H9 (cell line): ENCODE results near the gene ALPI. TPM values are rescaled to one million over a fixed set of nuclear protein-coding genes. Genes with fewer than 3 reads are reported as not detected.

ENCODE experiments used
- DNase-seq: peaks from one replicate; pipeline ENCODE4 v3.0.0-alpha.2; 2017
- H2AFZ ChIP-seq: one replicate; pipeline ENCODE4 v1.6.1; 2013; ENCODE audit warnings: mild to moderate bottlenecking, low read length, control low read depth, moderate library complexity
- H2AK5ac ChIP-seq: 2 replicates; pipeline ENCODE4 v1.6.1; 2013; ENCODE audit warnings: low read length, control low read depth, mixed read lengths; ENCODE audit not compliant: insufficient read length
- H2BK120ac ChIP-seq: one replicate; pipeline ENCODE4 v1.6.1; 2013; ENCODE audit warnings: low read depth, mild to moderate bottlenecking, low read length, control low read depth, inconsistent platforms; ENCODE audit not compliant: poor library complexity, severe bottlenecking
- H2BK12ac ChIP-seq: 2 replicates; pipeline ENCODE4 v1.6.1; 2013; ENCODE audit warnings: low read length, control low read depth, mixed read lengths, low read depth; ENCODE audit not compliant: insufficient read length
- H2BK15ac ChIP-seq: 2 replicates; pipeline ENCODE4 v1.6.1; 2013; ENCODE audit warnings: low read depth, low read length, control low read depth
- H2BK20ac ChIP-seq: one replicate; pipeline ENCODE4 v1.6.1; 2013; ENCODE audit warnings: low read depth, mild to moderate bottlenecking, low read length, control low read depth, inconsistent platforms; ENCODE audit not compliant: poor library complexity, severe bottlenecking
- H2BK5ac ChIP-seq: 2 replicates; pipeline ENCODE4 v1.6.1; 2013; ENCODE audit warnings: low read length, control low read depth, mixed read lengths; ENCODE audit not compliant: insufficient read length
- H3K14ac ChIP-seq: 2 replicates; pipeline ENCODE4 v1.6.1; 2013; ENCODE audit warnings: low read length, control low read depth; ENCODE audit not compliant: insufficient read depth
- H3K18ac ChIP-seq: 2 replicates; pipeline ENCODE4 v1.6.1; 2013; ENCODE audit warnings: low read depth, mild to moderate bottlenecking, mixed read lengths, low read length, control low read depth; ENCODE audit not compliant: insufficient read length
- H3K23ac ChIP-seq: 2 replicates; pipeline ENCODE4 v1.6.1; 2013; ENCODE audit warnings: low read length, control low read depth, mixed read lengths, low read depth; ENCODE audit not compliant: insufficient read length
- H3K23me2 ChIP-seq: 2 replicates; pipeline ENCODE4 v1.6.1; 2013; ENCODE audit warnings: low read depth, mild to moderate bottlenecking, mixed read lengths, low read length, control low read depth; ENCODE audit not compliant: insufficient read length, poor library complexity, severe bottlenecking
- H3K27ac ChIP-seq: 2 replicates; pipeline ENCODE4 v1.5.1; 2013; ENCODE audit warnings: low read length, control low read depth, mixed read lengths, low read depth; ENCODE audit not compliant: insufficient read length
- H3K27me3 ChIP-seq: 2 replicates; pipeline ENCODE4 v1.6.1; 2013; ENCODE audit warnings: low read length, control low read depth, inconsistent platforms; ENCODE audit not compliant: insufficient read depth
- H3K4ac ChIP-seq: 2 replicates; pipeline ENCODE4 v1.6.1; 2013; ENCODE audit warnings: low read depth, mild to moderate bottlenecking, control low read depth, inconsistent platforms, low read length, moderate library complexity
- H3K4me1 ChIP-seq: 2 replicates; pipeline ENCODE4 v1.6.1; 2013; ENCODE audit warnings: low read length, control low read depth, inconsistent platforms; ENCODE audit not compliant: insufficient read depth
- H3K4me2 ChIP-seq: 2 replicates; pipeline ENCODE4 v1.6.1; 2013; ENCODE audit warnings: low read length, control low read depth, mixed read lengths; ENCODE audit not compliant: insufficient read length, insufficient read depth
- H3K56ac ChIP-seq: 2 replicates; pipeline ENCODE4 v1.6.1; 2013; ENCODE audit warnings: low read depth, mild to moderate bottlenecking, mixed read lengths, low read length, control low read depth; ENCODE audit not compliant: insufficient read length
- H3K79me1 ChIP-seq: 2 replicates; pipeline ENCODE4 v1.6.1; 2013; ENCODE audit warnings: low read depth, mild to moderate bottlenecking, moderate library complexity, low read length, control low read depth, inconsistent platforms; ENCODE audit not compliant: insufficient read depth, poor library complexity, severe bottlenecking
- H3K79me2 ChIP-seq: 2 replicates; pipeline ENCODE4 v1.6.1; 2013; ENCODE audit warnings: low read length, control low read depth, inconsistent platforms; ENCODE audit not compliant: insufficient read depth
- H3K9ac ChIP-seq: 2 replicates; pipeline ENCODE4 v1.6.1; 2013; ENCODE audit warnings: low read length, control low read depth, mixed read lengths; ENCODE audit not compliant: insufficient read length; ENCODE audit errors: extremely low read depth
- H3K9me3 ChIP-seq: one replicate; pipeline ENCODE4 v1.6.1; 2013; ENCODE audit warnings: low read depth, low read length, inconsistent platforms; ENCODE audit not compliant: control insufficient read depth
- H3T11ph ChIP-seq: one replicate; pipeline ENCODE4 v1.6.1; 2013; ENCODE audit warnings: mild to moderate bottlenecking, low read length, control low read depth, inconsistent platforms
- H4K20me1 ChIP-seq: one replicate; pipeline ENCODE4 v1.6.1; 2013; ENCODE audit not compliant: control insufficient read depth, insufficient read length, insufficient read depth
- H4K5ac ChIP-seq: 2 replicates; pipeline ENCODE4 v1.6.1; 2013; ENCODE audit warnings: low read depth, mild to moderate bottlenecking, mixed read lengths, low read length, control low read depth; ENCODE audit not compliant: insufficient read length
- H4K8ac ChIP-seq: replicated peaks from 2 replicates; pipeline ENCODE4 v1.6.1; 2013; ENCODE audit warnings: low read length, control low read depth, mixed read lengths, low read depth; ENCODE audit not compliant: insufficient read length
- H4K91ac ChIP-seq: 2 replicates; pipeline ENCODE4 v1.6.1; 2013; ENCODE audit warnings: low read depth, mild to moderate bottlenecking, moderate library complexity, mixed read lengths, low read length, control low read depth; ENCODE audit not compliant: insufficient read length
- H3K27ac Mint-ChIP-seq, 3 experiments: 2 replicates in 2 of 3; 3 replicates in 1 of 3; pipeline ENCODE4 v1.8.0; 2020 to 2021; ENCODE audit warnings: mixed read lengths in 3 of 3, mild to moderate bottlenecking in 1 of 3, moderate library complexity in 1 of 3
- H3K27me3 Mint-ChIP-seq: 2 replicates; pipeline ENCODE4 v1.8.0; 2021; ENCODE audit warnings: low read depth, mild to moderate bottlenecking, moderate library complexity, mixed read lengths
- H3K36me3 Mint-ChIP-seq, 3 experiments: 2 replicates in 2 of 3; 3 replicates in 1 of 3; pipeline ENCODE4 v1.8.0; 2020 to 2021; ENCODE audit warnings: low read depth in 3 of 3, mixed read lengths in 3 of 3; ENCODE audit not compliant: insufficient read depth in 1 of 3
- H3K4me1 Mint-ChIP-seq, 2 experiments: 2 replicates each; pipeline ENCODE4 v1.8.0; 2020; ENCODE audit warnings: mixed read lengths in 2 of 2
- H3K4me3 Mint-ChIP-seq, 2 experiments: 2 replicates in 1 of 2; 3 replicates in 1 of 2; pipeline ENCODE4 v1.8.0; 2020 to 2021; ENCODE audit warnings: mild to moderate bottlenecking in 2 of 2, mixed read lengths in 2 of 2, moderate library complexity in 1 of 2
- H3K9me3 Mint-ChIP-seq, 2 experiments: 2 replicates in 1 of 2; 3 replicates in 1 of 2; pipeline ENCODE4 v1.8.0; 2020; ENCODE audit warnings: mild to moderate bottlenecking in 2 of 2, mixed read lengths in 2 of 2, moderate library complexity in 1 of 2
- WGBS: extraction: QIAGEN DNeasy Blood & Tissue Kit; methylation state at CpG from one replicate; pipeline ENCODE4 v1.1.7; 2013; ENCODE audit warnings: missing lambda C conversion rate, low lambda C conversion rate, mixed read lengths; ENCODE audit not compliant: insufficient read length; ENCODE audit errors: extremely low coverage; 5-methylcytosine and 5-hydroxymethylcytosine counted together
- total RNA-seq: library from RNA; stranded (reverse); gene quantifications from 2 replicates; pipeline ENCODE4 v1.2.1, GENCODE V29; 2021
- TF ChIP-seq, protein P1 (sequence below): fragments of 200-600 bp; sonication (generic); conservative IDR thresholded peaks from 3 replicates; pipeline ENCODE4 v1.8.0; 2021; ENCODE audit warnings: antibody characterized with exemption, mild to moderate bottlenecking

ALPI gene
- total RNA-seq, 1 experiment from 2014 or later = not detected

DNA sequence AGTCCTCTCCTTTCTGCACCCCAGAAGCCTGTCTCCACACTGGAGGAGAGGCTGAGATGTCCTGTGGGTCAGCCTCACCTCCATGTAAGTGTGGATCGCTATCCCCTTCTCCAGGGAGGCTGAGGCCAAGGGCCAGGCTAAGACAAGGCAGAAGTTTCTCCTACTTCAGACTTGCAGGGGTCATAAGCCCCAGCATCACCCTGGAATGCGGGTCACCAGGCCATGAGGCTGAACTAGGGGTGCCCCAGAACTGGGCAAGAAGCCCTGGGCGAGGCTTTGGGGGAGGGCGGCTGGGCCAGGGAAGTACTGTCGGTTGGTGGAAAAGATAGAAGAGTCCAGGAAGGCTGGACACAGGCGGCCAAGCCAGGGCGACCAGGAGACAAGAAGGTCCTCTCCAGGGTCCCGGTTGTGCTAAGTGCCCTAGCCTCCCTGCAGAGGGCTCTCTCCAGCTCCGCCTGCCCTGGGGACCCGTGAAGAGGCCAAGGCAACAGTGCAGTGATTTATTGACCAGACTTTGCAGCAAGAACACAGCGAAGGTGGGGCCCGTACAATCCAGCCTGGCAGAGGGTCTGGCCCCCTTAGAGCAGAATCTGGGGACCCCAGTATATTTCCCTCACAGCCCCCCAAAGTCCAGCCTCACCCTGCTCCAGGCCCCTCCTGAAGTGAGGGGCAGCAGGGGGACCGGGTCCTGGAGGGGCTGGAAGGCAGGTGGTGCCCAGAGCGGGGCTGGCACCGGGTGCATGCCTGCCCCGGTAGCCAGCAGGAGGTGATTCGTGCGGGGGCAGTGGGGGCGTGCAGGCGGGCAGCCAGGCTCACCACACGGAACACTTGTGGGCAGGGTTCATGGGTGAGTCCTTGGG is 23.6 kb downstream of the ALPI start:
- H2BK20ac ChIP-seq = no peak overlapping the region
- H3K4ac ChIP-seq = no peak overlapping the region
- H3K4me3 Mint-ChIP-seq = no peak overlapping the region
- no peak overlapping the region for H2AFZ ChIP-seq
- H3K27me3 ChIP-seq = peaks cover 5% of the 10 kb centered on the region; the same call in 1 of the 2 replicates
- peaks cover 0 to 6% (median 0%) of the 10 kb centered on the region in 3 experiments; a peak in 1 of 7 replicates for H3K36me3 Mint-ChIP-seq
- H2BK120ac ChIP-seq = no peak overlapping the region
- H2AK5ac ChIP-seq = no peak overlapping the region
- H3K9ac ChIP-seq = no peak overlapping the region
- H3K56ac ChIP-seq = no peak overlapping the region
- no peak overlapping the region for H3K4me2 ChIP-seq
- peaks cover 48% of the 10 kb centered on the region for H3K27me3 Mint-ChIP-seq
- H4K5ac ChIP-seq = no peak overlapping the region
- no peaks in the 10 kb centered on the region for H4K20me1 ChIP-seq
- TF ChIP-seq, protein P1, sequence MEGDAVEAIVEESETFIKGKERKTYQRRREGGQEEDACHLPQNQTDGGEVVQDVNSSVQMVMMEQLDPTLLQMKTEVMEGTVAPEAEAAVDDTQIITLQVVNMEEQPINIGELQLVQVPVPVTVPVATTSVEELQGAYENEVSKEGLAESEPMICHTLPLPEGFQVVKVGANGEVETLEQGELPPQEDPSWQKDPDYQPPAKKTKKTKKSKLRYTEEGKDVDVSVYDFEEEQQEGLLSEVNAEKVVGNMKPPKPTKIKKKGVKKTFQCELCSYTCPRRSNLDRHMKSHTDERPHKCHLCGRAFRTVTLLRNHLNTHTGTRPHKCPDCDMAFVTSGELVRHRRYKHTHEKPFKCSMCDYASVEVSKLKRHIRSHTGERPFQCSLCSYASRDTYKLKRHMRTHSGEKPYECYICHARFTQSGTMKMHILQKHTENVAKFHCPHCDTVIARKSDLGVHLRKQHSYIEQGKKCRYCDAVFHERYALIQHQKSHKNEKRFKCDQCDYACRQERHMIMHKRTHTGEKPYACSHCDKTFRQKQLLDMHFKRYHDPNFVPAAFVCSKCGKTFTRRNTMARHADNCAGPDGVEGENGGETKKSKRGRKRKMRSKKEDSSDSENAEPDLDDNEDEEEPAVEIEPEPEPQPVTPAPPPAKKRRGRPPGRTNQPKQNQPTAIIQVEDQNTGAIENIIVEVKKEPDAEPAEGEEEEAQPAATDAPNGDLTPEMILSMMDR = peak; percentile 17; the same call in 1 of the 3 replicates
- WGBS = no CpG with 5 or more reads among the region's 21 CpGs
- no peaks in the 10 kb centered on the region for H3K9me3 ChIP-seq
- H2BK12ac ChIP-seq = no peak overlapping the region
- H3K79me2 ChIP-seq = no peaks in the 10 kb centered on the region
- H3K4me1 Mint-ChIP-seq = peaks cover 4 to 5% of the 10 kb centered on the region in 2 experiments; a peak in 2 of 4 replicates
- no peak overlapping the region for H2BK15ac ChIP-seq
- H3K79me1 ChIP-seq = no peaks in the 10 kb centered on the region
- H3K9me3 Mint-ChIP-seq = no peaks in the 10 kb centered on the region
- H3K14ac ChIP-seq = no peak overlapping the region
- H3K27ac Mint-ChIP-seq = no peak overlapping the region
- H3K27ac ChIP-seq = no peak overlapping the region
- no peak overlapping the region for H2BK5ac ChIP-seq
- H3K23ac ChIP-seq = no peak overlapping the region
- H3K23me2 ChIP-seq = no peaks in the 10 kb centered on the region
- no peaks in the 10 kb centered on the region for H3K4me1 ChIP-seq
- no peak overlapping the region for H3T11ph ChIP-seq
- DNase-seq = no peak
- H4K91ac ChIP-seq = no peak overlapping the region
- no peak overlapping the region for H4K8ac ChIP-seq
- H3K18ac ChIP-seq = no peak overlapping the region
